ENCODE measurements around the gene ATP2C2. TPM values are rescaled to one million over a fixed set of nuclear protein-coding genes. Genes with fewer than 3 reads are reported as not detected.

ATP2C2 gene
- polyA plus RNA-seq, 1 donor (not counting 4 experiments of a cell fraction or from before 2014, with no cell fraction given) = 0.96 TPM

- dilution Hi-C loops (cut with MboI; ENCODE audit: extremely low pct_ligation_motif_present, low sequenced_read_pairs) = no loop called here
- Histone ChIP-seq H4K20me1 (ENCODE audit: control insufficient read depth, extremely low read depth, insufficient read depth, low read length) (peaks cover 3% of the 10 kb centered on the region), H3K79me2 (ENCODE audit: control insufficient read depth, insufficient read depth, low read length) (peaks cover 21% of the 10 kb centered on the region), H3K4me2 (ENCODE audit: control insufficient read depth, extremely low read depth, insufficient read depth, low read depth, low read length) (no peak overlapping the region), H2AFZ (ENCODE audit: control insufficient read depth, low read length) (no peak overlapping the region), H3K4me3 (ENCODE audit: control insufficient read depth in 2 of 3, extremely low read depth in 1 of 3, insufficient read depth in 2 of 3, low read depth in 1 of 3, low read length in 3 of 3) (no peak overlapping the region), H3K4me1 (ENCODE audit: control insufficient read depth, extremely low read depth, insufficient read depth, low read length) (no peaks in the 10 kb centered on the region), H3K9ac (ENCODE audit: control insufficient read depth, extremely low read depth, insufficient read depth, low read length) (no peak overlapping the region), H3K9me1 (ENCODE audit: control insufficient read depth, extremely low read depth, insufficient read depth, low read length) (no peaks in the 10 kb centered on the region), H3K9me3 (ENCODE audit: control insufficient read depth, low read depth, low read length) (no peaks in the 10 kb centered on the region), H3K27me3 (ENCODE audit: control insufficient read depth, extremely low read depth, insufficient read depth, low read length) (no peaks in the 10 kb centered on the region), H3K27ac (ENCODE audit: control insufficient read depth, insufficient read depth, low read length) (no peak overlapping the region), H3K36me3 (ENCODE audit: control insufficient read depth in 2 of 2, extremely low read depth in 1 of 2, insufficient read depth in 2 of 2, low read length in 2 of 2) (peaks cover 23 to 39% of the 10 kb centered on the region in 2 experiments)
- FAIRE-seq (no peak), DNase-seq (ENCODE audit: low read depth, low spot score) (no peak)
- TF ChIP-seq, protein P1, sequence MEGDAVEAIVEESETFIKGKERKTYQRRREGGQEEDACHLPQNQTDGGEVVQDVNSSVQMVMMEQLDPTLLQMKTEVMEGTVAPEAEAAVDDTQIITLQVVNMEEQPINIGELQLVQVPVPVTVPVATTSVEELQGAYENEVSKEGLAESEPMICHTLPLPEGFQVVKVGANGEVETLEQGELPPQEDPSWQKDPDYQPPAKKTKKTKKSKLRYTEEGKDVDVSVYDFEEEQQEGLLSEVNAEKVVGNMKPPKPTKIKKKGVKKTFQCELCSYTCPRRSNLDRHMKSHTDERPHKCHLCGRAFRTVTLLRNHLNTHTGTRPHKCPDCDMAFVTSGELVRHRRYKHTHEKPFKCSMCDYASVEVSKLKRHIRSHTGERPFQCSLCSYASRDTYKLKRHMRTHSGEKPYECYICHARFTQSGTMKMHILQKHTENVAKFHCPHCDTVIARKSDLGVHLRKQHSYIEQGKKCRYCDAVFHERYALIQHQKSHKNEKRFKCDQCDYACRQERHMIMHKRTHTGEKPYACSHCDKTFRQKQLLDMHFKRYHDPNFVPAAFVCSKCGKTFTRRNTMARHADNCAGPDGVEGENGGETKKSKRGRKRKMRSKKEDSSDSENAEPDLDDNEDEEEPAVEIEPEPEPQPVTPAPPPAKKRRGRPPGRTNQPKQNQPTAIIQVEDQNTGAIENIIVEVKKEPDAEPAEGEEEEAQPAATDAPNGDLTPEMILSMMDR (optimal IDR thresholded peaks at IDR 0.05 in 1 of 3, IDR thresholded peaks at IDR 0.05 in 1 of 3, conservative IDR thresholded peaks at IDR 0.05 in 1 of 3; ENCODE audit: extremely low read depth in 1 of 3, insufficient read depth in 2 of 3, low read length in 3 of 3) = no peak
- TF ChIP-seq EZH2 (IDR thresholded peaks at IDR 0.05; ENCODE audit: low read length) = no peak
Observed at GRCh38 chr16:84466692-84467091, 98.4 kb downstream of the ATP2C2 start.

DNA sequence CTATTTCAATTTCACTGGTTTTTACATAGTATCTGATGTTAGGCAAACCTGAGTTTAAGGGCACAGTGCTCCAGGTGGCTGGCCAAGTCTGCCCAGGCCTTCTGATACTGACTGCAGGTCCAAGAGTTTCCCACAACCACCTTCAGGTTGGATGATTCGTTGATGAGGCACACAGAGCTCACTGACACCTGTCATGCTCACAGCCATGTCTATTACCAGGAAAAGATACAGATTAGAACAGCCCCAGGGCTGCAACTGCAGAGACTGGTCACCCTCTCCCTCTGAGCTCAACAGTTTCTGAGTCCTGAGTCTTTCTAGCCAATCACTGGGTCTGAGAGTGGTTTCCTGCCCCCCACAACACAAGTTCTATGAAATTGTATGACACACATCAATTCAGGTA is 98.9 kb downstream of the ATP2C2 start:
- Histone ChIP-seq H3K4me3 (ENCODE audit: control insufficient read depth in 2 of 3, extremely low read depth in 1 of 3, insufficient read depth in 2 of 3, low read depth in 1 of 3, low read length in 3 of 3) (no peak overlapping the region), H2AFZ (ENCODE audit: control insufficient read depth, low read length) (no peak overlapping the region), H3K9ac (ENCODE audit: control insufficient read depth, extremely low read depth, insufficient read depth, low read length) (no peak overlapping the region), H3K9me3 (ENCODE audit: control insufficient read depth, low read depth, low read length) (no peaks in the 10 kb centered on the region), H3K27ac (ENCODE audit: control insufficient read depth, insufficient read depth, low read length) (no peak overlapping the region), H3K9me1 (ENCODE audit: control insufficient read depth, extremely low read depth, insufficient read depth, low read length) (no peaks in the 10 kb centered on the region), H3K27me3 (ENCODE audit: control insufficient read depth, extremely low read depth, insufficient read depth, low read length) (no peaks in the 10 kb centered on the region), H3K4me2 (ENCODE audit: control insufficient read depth, extremely low read depth, insufficient read depth, low read depth, low read length) (no peak overlapping the region), H3K4me1 (ENCODE audit: control insufficient read depth, extremely low read depth, insufficient read depth, low read length) (no peaks in the 10 kb centered on the region), H4K20me1 (ENCODE audit: control insufficient read depth, extremely low read depth, insufficient read depth, low read length) (peaks cover 3% of the 10 kb centered on the region), H3K36me3 (ENCODE audit: control insufficient read depth in 2 of 2, extremely low read depth in 1 of 2, insufficient read depth in 2 of 2, low read length in 2 of 2) (peaks cover 22 to 40% of the 10 kb centered on the region in 2 experiments), H3K79me2 (ENCODE audit: control insufficient read depth, insufficient read depth, low read length) (peaks cover 26% of the 10 kb centered on the region)
- peak; percentile 9 for DNase-seq (ENCODE audit: low read depth, low spot score)
- TF ChIP-seq, protein P1 (optimal IDR thresholded peaks at IDR 0.05 in 1 of 3, IDR thresholded peaks at IDR 0.05 in 1 of 3, conservative IDR thresholded peaks at IDR 0.05 in 1 of 3; ENCODE audit: extremely low read depth in 1 of 3, insufficient read depth in 2 of 3, low read length in 3 of 3) = no peak
- no peak for TF ChIP-seq EZH2 (IDR thresholded peaks at IDR 0.05; ENCODE audit: low read length)
- FAIRE-seq = peak; percentile 13
- dilution Hi-C loops (cut with MboI; ENCODE audit: extremely low pct_ligation_motif_present, low sequenced_read_pairs) = no loop called here
